Measurements from ENCODE around the gene FAM117A. TPM values are rescaled to one million over a fixed set of nuclear protein-coding genes. Genes with fewer than 3 reads are reported as not detected.

Gene FAM117A
- total RNA-seq, 2 donors from 2014 or later: 30.9 to 46.4 TPM

DNA sequence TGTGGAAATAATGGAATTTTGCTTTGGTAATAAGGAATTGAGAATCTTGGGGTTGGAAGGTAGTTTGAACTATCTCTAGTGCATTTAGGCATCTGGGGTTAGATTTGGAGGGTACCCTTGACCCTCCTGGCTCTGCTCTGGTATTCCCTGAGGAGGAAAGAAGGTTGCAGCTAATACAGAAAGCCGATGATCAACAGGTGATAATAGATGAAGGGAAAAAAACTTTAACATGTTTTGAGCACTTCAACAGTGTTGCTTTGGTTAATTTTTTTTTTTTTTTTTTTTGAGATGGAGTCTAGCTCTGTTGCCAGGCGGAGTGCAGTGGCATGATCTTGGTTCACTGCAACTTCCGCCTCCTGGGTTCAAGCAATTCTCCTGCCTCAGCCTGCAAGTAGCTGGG, 29.4 kb upstream of the FAM117A start:
- no peaks in the 10 kb centered on the region for H3K9me3 ChIP-seq
- intact Hi-C loops (cut with DNase I): no loop called here

DNA sequence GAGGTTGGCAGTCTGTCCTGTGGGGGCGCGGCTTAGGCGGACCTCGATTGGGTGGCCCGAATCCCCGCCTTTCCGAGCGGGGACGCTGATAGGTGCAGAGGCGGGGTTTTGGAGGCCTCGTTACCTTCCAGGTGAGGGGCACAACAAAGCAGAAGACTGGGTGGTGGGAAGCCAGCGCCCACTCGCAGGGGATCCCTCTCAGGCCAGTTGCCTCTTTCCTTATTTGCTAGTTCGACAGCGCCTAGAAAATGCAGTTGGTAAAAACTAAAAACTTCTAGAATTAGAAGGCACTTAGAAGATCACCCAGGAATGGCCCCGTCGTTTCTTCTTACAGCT, 25.3 kb upstream of the FAM117A start:
- TF ChIP-seq POLR2AphosphoS5 (IDR thresholded peaks at IDR 0.05) (no peak), POLR2A (IDR thresholded peaks at IDR 0.05) (no peak)
- TF ChIP-seq, protein P1, sequence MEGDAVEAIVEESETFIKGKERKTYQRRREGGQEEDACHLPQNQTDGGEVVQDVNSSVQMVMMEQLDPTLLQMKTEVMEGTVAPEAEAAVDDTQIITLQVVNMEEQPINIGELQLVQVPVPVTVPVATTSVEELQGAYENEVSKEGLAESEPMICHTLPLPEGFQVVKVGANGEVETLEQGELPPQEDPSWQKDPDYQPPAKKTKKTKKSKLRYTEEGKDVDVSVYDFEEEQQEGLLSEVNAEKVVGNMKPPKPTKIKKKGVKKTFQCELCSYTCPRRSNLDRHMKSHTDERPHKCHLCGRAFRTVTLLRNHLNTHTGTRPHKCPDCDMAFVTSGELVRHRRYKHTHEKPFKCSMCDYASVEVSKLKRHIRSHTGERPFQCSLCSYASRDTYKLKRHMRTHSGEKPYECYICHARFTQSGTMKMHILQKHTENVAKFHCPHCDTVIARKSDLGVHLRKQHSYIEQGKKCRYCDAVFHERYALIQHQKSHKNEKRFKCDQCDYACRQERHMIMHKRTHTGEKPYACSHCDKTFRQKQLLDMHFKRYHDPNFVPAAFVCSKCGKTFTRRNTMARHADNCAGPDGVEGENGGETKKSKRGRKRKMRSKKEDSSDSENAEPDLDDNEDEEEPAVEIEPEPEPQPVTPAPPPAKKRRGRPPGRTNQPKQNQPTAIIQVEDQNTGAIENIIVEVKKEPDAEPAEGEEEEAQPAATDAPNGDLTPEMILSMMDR (IDR thresholded peaks at IDR 0.05): no peak
- H3K27ac ChIP-seq: peak overlapping the region in 1 of 2 donors; percentile 100
- H3K4me1 ChIP-seq (replicated peaks): peaks cover 11% of the 10 kb centered on the region
- H3K27me3 ChIP-seq (replicated peaks; ENCODE audit: insufficient read depth): no peaks in the 10 kb centered on the region
- peaks cover 0 to 6% of the 10 kb centered on the region in 2 donors for H3K36me3 ChIP-seq
- no peaks in the 10 kb centered on the region for H3K9me3 ChIP-seq
- intact Hi-C loops (cut with DNase I): no loop called here
- no peak for DNase-seq (ENCODE audit: low spot score)
- WGBS: 4% methylated on average over 17 of the region's 17 CpGs
- H3K4me3 ChIP-seq: peak overlapping the region; percentile 94 to 95

More for the DNA sequence above, 29.4 kb upstream of the FAM117A start:
- Histone ChIP-seq H3K36me3 (peaks cover 0 to 6% of the 10 kb centered on the region in 2 donors), H3K4me3 (no peak overlapping the region), H3K4me1 (replicated peaks) (peaks cover 6% of the 10 kb centered on the region), H3K27me3 (replicated peaks; ENCODE audit: insufficient read depth) (no peaks in the 10 kb centered on the region), H3K27ac (no peak overlapping the region)
- DNase-seq (ENCODE audit: low spot score): no peak
- TF ChIP-seq POLR2A (IDR thresholded peaks at IDR 0.05) (no peak), POLR2AphosphoS5 (IDR thresholded peaks at IDR 0.05) (no peak)
- TF ChIP-seq, protein P1 (IDR thresholded peaks at IDR 0.05): no peak
- WGBS: 94% methylated on average over 3 of the region's 3 CpGs

DNA sequence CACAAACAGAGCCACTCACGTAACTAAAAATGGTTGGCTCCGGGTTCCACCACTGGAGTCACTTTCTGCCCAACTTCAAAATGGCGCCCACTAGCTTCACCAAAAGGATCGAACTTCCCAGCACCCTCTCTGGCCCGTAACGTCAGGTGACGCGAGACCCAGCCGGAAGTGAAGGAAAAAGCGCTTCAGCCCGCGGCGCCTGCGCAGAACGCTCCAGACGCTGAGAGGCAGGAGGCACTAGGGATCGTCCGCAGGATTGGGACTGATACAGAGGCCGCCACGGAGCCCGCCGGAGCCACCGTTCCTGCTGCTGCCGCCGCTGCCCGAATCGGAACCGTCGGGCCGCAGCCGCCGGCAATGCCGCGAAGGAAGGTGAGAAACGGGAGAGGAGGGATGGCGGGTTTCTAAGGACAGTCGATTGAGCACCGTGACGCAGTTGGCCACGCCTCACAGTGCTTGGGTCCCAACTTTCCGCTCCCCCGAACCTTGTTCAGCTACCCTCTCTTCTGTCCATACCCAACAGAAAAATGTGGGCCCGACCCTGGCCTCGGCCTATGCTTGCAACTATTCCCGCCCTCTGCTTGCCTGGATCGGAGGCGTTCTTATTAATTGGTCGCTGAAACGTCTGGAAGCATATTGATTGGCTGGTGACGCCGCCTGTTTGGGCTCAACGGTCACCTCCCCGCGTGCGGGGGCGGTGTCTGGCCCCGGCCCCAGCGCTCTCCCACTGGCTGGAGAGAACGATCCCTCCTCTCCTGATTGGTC, 24.7 kb upstream of the FAM117A start, which contains the start of gene KAT7:
TSS of gene KAT7 (plus strand) at position 204 of the 765 bp plus-strand sequence. CDS start at position 358, 154 bp downstream.
- Histone ChIP-seq H3K27ac (peak within 1 kb of the TSS; percentile 99 to 100), H3K9me3 (no peaks in the 10 kb centered on the region), H3K4me1 (replicated peaks) (peaks cover 11% of the 10 kb centered on the region), H3K36me3 (peaks cover 0 to 1% of the 10 kb centered on the region in 2 donors), H3K27me3 (replicated peaks; ENCODE audit: insufficient read depth) (no peaks in the 10 kb centered on the region), H3K4me3 (peak within 1 kb of the TSS; percentile 94 to 95)
- WGBS: under 1% methylated on average over 59 of the region's 59 CpGs
- intact Hi-C loops (cut with DNase I): no loop called here
- TF ChIP-seq POLR2AphosphoS5 (IDR thresholded peaks at IDR 0.05) (peak; percentile 98), POLR2A (IDR thresholded peaks at IDR 0.05) (peak; percentile 82)
- TF ChIP-seq, protein P1 (IDR thresholded peaks at IDR 0.05): peak; percentile 9 to 73 (median 38)
- peak; percentile 100 for DNase-seq (ENCODE audit: low spot score)

DNA sequence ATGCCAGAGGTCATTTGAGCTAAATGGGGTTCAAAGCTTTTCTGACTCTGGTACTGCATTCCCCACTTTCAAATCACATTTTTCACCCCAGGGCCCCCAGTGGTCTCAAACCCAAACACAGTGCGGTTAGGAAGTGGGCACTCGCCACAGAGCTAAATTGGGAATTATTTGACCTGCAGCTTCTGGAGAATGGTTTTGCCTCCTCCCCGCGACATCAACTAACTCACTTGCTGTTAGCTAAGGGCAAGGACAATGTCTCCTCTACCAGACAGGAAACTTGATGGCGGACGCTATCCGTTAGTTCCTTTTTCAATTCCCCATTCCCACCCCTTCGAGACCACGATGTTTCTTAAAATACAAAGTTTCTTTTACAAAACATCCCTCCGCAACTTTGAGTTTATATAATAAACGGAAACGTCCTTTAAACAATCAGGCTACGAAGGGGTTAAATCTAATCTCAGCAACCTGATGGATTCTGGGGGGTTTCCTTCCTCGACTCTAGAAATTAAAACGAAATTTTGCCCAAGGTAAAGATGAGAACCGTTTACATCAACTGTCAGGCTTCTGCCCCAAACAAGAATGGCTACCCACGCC, 24.1 kb upstream of the FAM117A start:
- TF ChIP-seq POLR2A (IDR thresholded peaks at IDR 0.05): no peak
- TF ChIP-seq, protein P1 (IDR thresholded peaks at IDR 0.05): no peak
- TF ChIP-seq POLR2AphosphoS5 (IDR thresholded peaks at IDR 0.05): no peak
- peaks cover 11% of the 10 kb centered on the region for H3K4me1 ChIP-seq (replicated peaks)
- intact Hi-C loops (cut with DNase I): no loop called here
- H3K36me3 ChIP-seq: no peaks in the 10 kb centered on the region
- no peak for DNase-seq (ENCODE audit: low spot score)
- no peaks in the 10 kb centered on the region for H3K9me3 ChIP-seq
- H3K4me3 ChIP-seq: peak overlapping the region; percentile 94 to 95
- no peaks in the 10 kb centered on the region for H3K27me3 ChIP-seq (replicated peaks; ENCODE audit: insufficient read depth)
- 2% methylated on average over 17 of the region's 17 CpGs for WGBS
- H3K27ac ChIP-seq: peak overlapping the region; percentile 99 to 100
